ENCODE measurements around the gene SCG5. TPM values are rescaled to one million over a fixed set of nuclear protein-coding genes. Genes with fewer than 3 reads are reported as not detected.

SCG5 gene
- total and polyA plus RNA-seq, 2 donors (not counting 1 experiment from before 2014, with no cell fraction given), result 27.8 to 39.8 TPM

DNA sequence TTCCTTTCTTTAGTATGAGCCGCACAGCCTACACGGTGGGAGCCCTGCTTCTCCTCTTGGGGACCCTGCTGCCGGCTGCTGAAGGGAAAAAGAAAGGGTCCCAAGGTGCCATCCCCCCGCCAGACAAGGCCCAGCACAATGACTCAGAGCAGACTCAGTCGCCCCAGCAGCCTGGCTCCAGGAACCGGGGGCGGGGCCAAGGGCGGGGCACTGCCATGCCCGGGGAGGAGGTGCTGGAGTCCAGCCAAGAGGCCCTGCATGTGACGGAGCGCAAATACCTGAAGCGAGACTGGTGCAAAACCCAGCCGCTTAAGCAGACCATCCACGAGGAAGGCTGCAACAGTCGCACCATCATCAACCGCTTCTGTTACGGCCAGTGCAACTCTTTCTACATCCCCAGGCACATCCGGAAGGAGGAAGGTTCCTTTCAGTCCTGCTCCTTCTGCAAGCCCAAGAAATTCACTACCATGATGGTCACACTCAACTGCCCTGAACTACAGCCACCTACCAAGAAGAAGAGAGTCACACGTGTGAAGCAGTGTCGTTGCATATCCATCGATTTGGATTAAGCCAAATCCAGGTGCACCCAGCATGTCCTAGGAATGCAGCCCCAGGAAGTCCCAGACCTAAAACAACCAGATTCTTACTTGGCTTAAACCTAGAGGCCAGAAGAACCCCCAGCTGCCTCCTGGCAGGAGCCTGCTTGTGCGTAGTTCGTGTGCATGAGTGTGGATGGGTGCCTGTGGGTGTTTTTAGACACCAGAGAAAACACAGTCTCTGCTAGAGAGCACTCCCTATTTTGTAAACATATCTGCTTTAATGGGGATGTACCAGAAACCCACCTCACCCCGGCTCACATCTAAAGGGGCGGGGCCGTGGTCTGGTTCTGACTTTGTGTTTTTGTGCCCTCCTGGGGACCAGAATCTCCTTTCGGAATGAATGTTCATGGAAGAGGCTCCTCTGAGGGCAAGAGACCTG lies 89.5 kb downstream of the SCG5 start:
- no peak overlapping the region for H2AFZ ChIP-seq (ENCODE audit: low read length)
- no peak overlapping the region for H3K27ac ChIP-seq (ENCODE audit: insufficient read depth, low read length)
- H3K4me2 ChIP-seq (ENCODE audit: extremely low read depth, insufficient read depth, low read length), result no peak overlapping the region
- TF ChIP-seq, protein P1, sequence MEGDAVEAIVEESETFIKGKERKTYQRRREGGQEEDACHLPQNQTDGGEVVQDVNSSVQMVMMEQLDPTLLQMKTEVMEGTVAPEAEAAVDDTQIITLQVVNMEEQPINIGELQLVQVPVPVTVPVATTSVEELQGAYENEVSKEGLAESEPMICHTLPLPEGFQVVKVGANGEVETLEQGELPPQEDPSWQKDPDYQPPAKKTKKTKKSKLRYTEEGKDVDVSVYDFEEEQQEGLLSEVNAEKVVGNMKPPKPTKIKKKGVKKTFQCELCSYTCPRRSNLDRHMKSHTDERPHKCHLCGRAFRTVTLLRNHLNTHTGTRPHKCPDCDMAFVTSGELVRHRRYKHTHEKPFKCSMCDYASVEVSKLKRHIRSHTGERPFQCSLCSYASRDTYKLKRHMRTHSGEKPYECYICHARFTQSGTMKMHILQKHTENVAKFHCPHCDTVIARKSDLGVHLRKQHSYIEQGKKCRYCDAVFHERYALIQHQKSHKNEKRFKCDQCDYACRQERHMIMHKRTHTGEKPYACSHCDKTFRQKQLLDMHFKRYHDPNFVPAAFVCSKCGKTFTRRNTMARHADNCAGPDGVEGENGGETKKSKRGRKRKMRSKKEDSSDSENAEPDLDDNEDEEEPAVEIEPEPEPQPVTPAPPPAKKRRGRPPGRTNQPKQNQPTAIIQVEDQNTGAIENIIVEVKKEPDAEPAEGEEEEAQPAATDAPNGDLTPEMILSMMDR (conservative IDR thresholded peaks at IDR 0.05 in 1 of 2, IDR thresholded peaks at IDR 0.05 in 1 of 2; ENCODE audit: low read depth in 1 of 2, low read length in 2 of 2), result no peak
- TF ChIP-seq EZH2 (IDR thresholded peaks at IDR 0.05; ENCODE audit: low read length, missing control alignments), result no peak
- peak; percentile 28 to 65 for DNase-seq (ENCODE audit: low read depth in 2 of 2)
- H3K27me3 ChIP-seq (ENCODE audit: control insufficient read depth, insufficient read depth, low read length), result no peaks in the 10 kb centered on the region
- H4K20me1 ChIP-seq (ENCODE audit: control insufficient read depth, extremely low read depth, insufficient read depth, low read length), result peaks cover 2% of the 10 kb centered on the region
- no peaks in the 10 kb centered on the region for H3K9me3 ChIP-seq (ENCODE audit: control insufficient read depth, insufficient read depth, low read depth, low read length)
- no peak overlapping the region for H3K4me3 ChIP-seq (replicated peaks in 1 of 4; ENCODE audit: control extremely low read depth in 1 of 4, insufficient read depth in 1 of 4, low read depth in 3 of 4, low read length in 4 of 4)
- H3K79me2 ChIP-seq (ENCODE audit: control insufficient read depth, insufficient read depth, low read length), result peaks cover 8% of the 10 kb centered on the region
- peaks cover 2% of the 10 kb centered on the region for H3K36me3 ChIP-seq (ENCODE audit: control insufficient read depth, insufficient read depth, low read length)
- H3K9ac ChIP-seq (ENCODE audit: insufficient read depth, low read length), result no peak overlapping the region
- no peaks in the 10 kb centered on the region for H3K4me1 ChIP-seq (ENCODE audit: control insufficient read depth, extremely low read depth, insufficient read depth, low read length)

DNA sequence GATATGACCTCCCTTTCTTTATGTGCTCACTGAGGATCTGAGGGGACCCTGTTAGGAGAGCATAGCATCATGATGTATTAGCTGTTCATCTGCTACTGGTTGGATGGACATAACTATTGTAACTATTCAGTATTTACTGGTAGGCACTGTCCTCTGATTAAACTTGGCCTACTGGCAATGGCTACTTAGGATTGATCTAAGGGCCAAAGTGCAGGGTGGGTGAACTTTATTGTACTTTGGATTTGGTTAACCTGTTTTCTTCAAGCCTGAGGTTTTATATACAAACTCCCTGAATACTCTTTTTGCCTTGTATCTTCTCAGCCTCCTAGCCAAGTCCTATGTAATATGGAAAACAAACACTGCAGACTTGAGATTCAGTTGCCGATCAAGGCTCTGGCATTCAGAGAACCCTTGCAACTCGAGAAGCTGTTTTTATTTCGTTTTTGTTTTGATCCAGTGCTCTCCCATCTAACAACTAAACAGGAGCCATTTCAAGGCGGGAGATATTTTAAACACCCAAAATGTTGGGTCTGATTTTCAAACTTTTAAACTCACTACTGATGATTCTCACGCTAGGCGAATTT lies 91.2 kb downstream of the SCG5 start:
- Histone ChIP-seq H3K79me2 (ENCODE audit: control insufficient read depth, insufficient read depth, low read length) (peaks cover 8% of the 10 kb centered on the region), H3K9me3 (ENCODE audit: control insufficient read depth, insufficient read depth, low read depth, low read length) (no peaks in the 10 kb centered on the region), H3K27ac (ENCODE audit: insufficient read depth, low read length) (no peak overlapping the region)

DNA sequence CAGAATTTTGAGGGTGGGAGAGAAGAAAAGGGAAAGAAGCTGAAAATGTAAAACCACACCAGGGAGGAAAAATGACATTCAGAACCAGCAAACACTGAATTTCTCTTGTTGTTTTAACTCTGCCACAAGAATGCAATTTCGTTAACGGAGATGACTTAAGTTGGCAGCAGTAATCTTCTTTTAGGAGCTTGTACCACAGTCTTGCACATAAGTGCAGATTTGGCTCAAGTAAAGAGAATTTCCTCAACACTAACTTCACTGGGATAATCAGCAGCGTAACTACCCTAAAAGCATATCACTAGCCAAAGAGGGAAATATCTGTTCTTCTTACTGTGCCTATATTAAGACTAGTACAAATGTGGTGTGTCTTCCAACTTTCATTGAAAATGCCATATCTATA lies 91.8 kb downstream of the SCG5 start:
- no peak overlapping the region for H3K9ac ChIP-seq (ENCODE audit: insufficient read depth, low read length)
- H4K20me1 ChIP-seq (ENCODE audit: control insufficient read depth, extremely low read depth, insufficient read depth, low read length), result peaks cover 2% of the 10 kb centered on the region
- H3K36me3 ChIP-seq (ENCODE audit: control insufficient read depth, insufficient read depth, low read length), result peaks cover 2% of the 10 kb centered on the region
- H3K4me2 ChIP-seq (ENCODE audit: extremely low read depth, insufficient read depth, low read length), result no peak overlapping the region
- H2AFZ ChIP-seq (ENCODE audit: low read length), result no peak overlapping the region
- H3K9me3 ChIP-seq (ENCODE audit: control insufficient read depth, insufficient read depth, low read depth, low read length), result no peaks in the 10 kb centered on the region
- no peaks in the 10 kb centered on the region for H3K4me1 ChIP-seq (ENCODE audit: control insufficient read depth, extremely low read depth, insufficient read depth, low read length)
- DNase-seq (ENCODE audit: low read depth in 2 of 2), result peak; percentile 21 to 76
- H3K4me3 ChIP-seq (replicated peaks in 1 of 4; ENCODE audit: control extremely low read depth in 1 of 4, insufficient read depth in 1 of 4, low read depth in 3 of 4, low read length in 4 of 4), result no peak overlapping the region
- H3K79me2 ChIP-seq (ENCODE audit: control insufficient read depth, insufficient read depth, low read length), result peaks cover 8% of the 10 kb centered on the region
- TF ChIP-seq, protein P1 (conservative IDR thresholded peaks at IDR 0.05 in 1 of 2, IDR thresholded peaks at IDR 0.05 in 1 of 2; ENCODE audit: low read depth in 1 of 2, low read length in 2 of 2), result no peak
- no peaks in the 10 kb centered on the region for H3K27me3 ChIP-seq (ENCODE audit: control insufficient read depth, insufficient read depth, low read length)
- no peak overlapping the region for H3K27ac ChIP-seq (ENCODE audit: insufficient read depth, low read length)

More for the DNA sequence above, 91.2 kb downstream of the SCG5 start:
- peaks cover 2% of the 10 kb centered on the region for H3K36me3 ChIP-seq (ENCODE audit: control insufficient read depth, insufficient read depth, low read length)
- H3K4me2 ChIP-seq (ENCODE audit: extremely low read depth, insufficient read depth, low read length), result no peak overlapping the region
- no peaks in the 10 kb centered on the region for H3K4me1 ChIP-seq (ENCODE audit: control insufficient read depth, extremely low read depth, insufficient read depth, low read length)
- peaks cover 2% of the 10 kb centered on the region for H4K20me1 ChIP-seq (ENCODE audit: control insufficient read depth, extremely low read depth, insufficient read depth, low read length)
- TF ChIP-seq, protein P1 (conservative IDR thresholded peaks at IDR 0.05 in 1 of 2, IDR thresholded peaks at IDR 0.05 in 1 of 2; ENCODE audit: low read depth in 1 of 2, low read length in 2 of 2), result no peak
- no peak for TF ChIP-seq EZH2 (IDR thresholded peaks at IDR 0.05; ENCODE audit: low read length, missing control alignments)
- H3K9ac ChIP-seq (ENCODE audit: insufficient read depth, low read length), result no peak overlapping the region
- no peak overlapping the region for H3K4me3 ChIP-seq (replicated peaks in 1 of 4; ENCODE audit: control extremely low read depth in 1 of 4, insufficient read depth in 1 of 4, low read depth in 3 of 4, low read length in 4 of 4)
- no peak for DNase-seq (ENCODE audit: low read depth in 2 of 2)
- H2AFZ ChIP-seq (ENCODE audit: low read length), result no peak overlapping the region
- H3K27me3 ChIP-seq (ENCODE audit: control insufficient read depth, insufficient read depth, low read length), result no peaks in the 10 kb centered on the region
